Right cardiac atrium (tissue), 5 donors: ENCODE results near the gene DCN. TPM values are rescaled to one million over a fixed set of nuclear protein-coding genes. Genes with fewer than 3 reads are reported as not detected.
"Not testable (repeated sequence)": the region's sequence is repeated elsewhere in the genome, so short reads cannot be mapped to it uniquely, and the experiment has no call there.

ENCODE experiments used
- ATAC-seq, 2 donors: fragments of 200-7000 bp; cut with Tn5 transposase; one replicate each; pipeline versions ENCODE4 v1.8.0 to v1.9.1; 2020; ENCODE audit warnings: moderate library complexity in 2 of 2, mild to moderate bottlenecking in 1 of 2
- DNase-seq, 3 donors: peaks; one replicate each; pipeline ENCODE4 v3.0.0-alpha.2; 2020
- H3K27ac ChIP-seq: one replicate; pipeline ENCODE4 v1.5.1; 2013; ENCODE audit warnings: mild to moderate bottlenecking, low read length, control low read depth, moderate library complexity
- H3K27me3 ChIP-seq: one replicate; pipeline ENCODE4 v1.6.1; 2013; ENCODE audit not compliant: control insufficient read depth, insufficient read depth
- H3K4me1 ChIP-seq: one replicate; pipeline ENCODE4 v1.6.1; 2013; ENCODE audit warnings: low read length; ENCODE audit not compliant: control insufficient read depth, insufficient read depth
- H3K4me3 ChIP-seq: one replicate; pipeline ENCODE4 v1.5.1; 2013; ENCODE audit warnings: low read length, control low read depth
- H3K9me3 ChIP-seq: one replicate; pipeline ENCODE4 v1.6.1; 2013; ENCODE audit warnings: low read length; ENCODE audit not compliant: control insufficient read depth
- WGBS: extraction: QIAGEN DNeasy Blood & Tissue Kit; methylation state at CpG from one replicate; pipeline ENCODE4 v1.1.7; 2013; 5-methylcytosine and 5-hydroxymethylcytosine counted together
- intact Hi-C, 4 donors: fragments of 100-400 bp; cut with DNase I; formaldehyde crosslinking; loops; one replicate each; pipeline versions ENCODE4 v1.11.0 to v1.14.0; 2022 to 2023
- polyA plus RNA-seq: library from polyadenylated mRNA; stranded (reverse); fragments of 200-250 nt; gene quantifications from one replicate; pipeline ENCODE4 v1.2.3, GENCODE V29; 2013
- total RNA-seq, 4 donors: library from RNA; stranded (reverse); fragmentation: NEBNext Ultra II Directional; extraction: Animal tissue kit (Norgen Biotek cat#: 25700); gene quantifications; one replicate each; pipeline ENCODE4 v1.2.1, GENCODE V29; 2021
- donor health status: healthy with polysubstance abuse.
- donor health status: DM: no; HTN: yes; CAD: no.
- donor health status: DM: no; HTN: no; CAD: no.
- donor health status: DM: no; HTN: yes; CAD: no; lungs with severe emphysema.
- donor health status: DM: yes; HTN: yes; CAD: no.

DCN gene
- total and polyA plus RNA-seq, 5 donors: 764 to 1,790 (median 1,441) TPM

- H3K4me3 ChIP-seq: no peak overlapping the region
- H3K27ac ChIP-seq: no peak overlapping the region
- intact Hi-C loops: no loop called here
- DNase-seq (no peak), ATAC-seq (no peak)
- no peaks in the 10 kb centered on the region for H3K9me3 ChIP-seq
- 47% methylated on average over 1 of the region's 1 CpG for WGBS
- H3K4me1 ChIP-seq: no peaks in the 10 kb centered on the region
- H3K27me3 ChIP-seq: no peaks in the 10 kb centered on the region
Observed at GRCh38 chr12:91211866-91212265, 29.2 kb upstream of the DCN start.

- no peaks in the 10 kb centered on the region for H3K4me1 ChIP-seq
- intact Hi-C loops: no loop called here
- WGBS: 73% methylated on average over 2 of the region's 2 CpGs
- no peak overlapping the region for H3K4me3 ChIP-seq
- ATAC-seq: no peak
- H3K9me3 ChIP-seq: no peaks in the 10 kb centered on the region
- no peak for DNase-seq
- H3K27ac ChIP-seq: no peak overlapping the region
- H3K27me3 ChIP-seq: no peaks in the 10 kb centered on the region
Observed at GRCh38 chr12:91210618-91211017, 28.0 kb upstream of the DCN start.

GRCh38 chr12:91210144-91210543 lies 27.5 kb upstream of the DCN start:
- Histone ChIP-seq H3K4me3 (no peak overlapping the region), H3K27me3 (no peaks in the 10 kb centered on the region), H3K27ac (no peak overlapping the region), H3K9me3 (no peaks in the 10 kb centered on the region), H3K4me1 (no peaks in the 10 kb centered on the region)
- DNase-seq: no peak
- no peak for ATAC-seq
- intact Hi-C loops: no loop called here

GRCh38 chr12:91207301-91207700 lies 24.7 kb upstream of the DCN start:
- H3K9me3 ChIP-seq, H3K4me3 ChIP-seq, DNase-seq, H3K4me1 ChIP-seq, H3K27me3 ChIP-seq, H3K27ac ChIP-seq, intact Hi-C loops, ATAC-seq: not testable (repeated sequence)

- intact Hi-C loops: no loop called here
- Histone ChIP-seq H3K4me3 (no peak overlapping the region), H3K4me1 (no peaks in the 10 kb centered on the region), H3K27ac (no peak overlapping the region), H3K9me3 (no peaks in the 10 kb centered on the region), H3K27me3 (no peaks in the 10 kb centered on the region)
- DNase-seq (no peak), ATAC-seq (no peak)
- WGBS: 64% methylated on average over 1 of the region's 1 CpG
Observed at GRCh38 chr12:91205811-91206210, 23.2 kb upstream of the DCN start.

GRCh38 chr12:91204421-91204820 lies 21.8 kb upstream of the DCN start:
- H3K9me3 ChIP-seq: no peaks in the 10 kb centered on the region
- no peak overlapping the region for H3K4me3 ChIP-seq
- no peaks in the 10 kb centered on the region for H3K27me3 ChIP-seq
- H3K27ac ChIP-seq: no peak overlapping the region
- WGBS: 87% methylated on average over 4 of the region's 4 CpGs
- H3K4me1 ChIP-seq: no peaks in the 10 kb centered on the region
- DNase-seq (no peak), ATAC-seq (no peak)
- intact Hi-C loops: no loop called here

- H3K4me1 ChIP-seq: no peaks in the 10 kb centered on the region
- intact Hi-C loops: no loop called here
- no peak for DNase-seq
- 68% methylated on average over 3 of the region's 3 CpGs for WGBS
- H3K27me3 ChIP-seq: no peaks in the 10 kb centered on the region
- H3K27ac ChIP-seq: no peak overlapping the region
- H3K4me3 ChIP-seq: no peak overlapping the region
- no peaks in the 10 kb centered on the region for H3K9me3 ChIP-seq
- ATAC-seq: no peak
Observed at GRCh38 chr12:91203610-91204009, 21.0 kb upstream of the DCN start.

GRCh38 chr12:91202390-91202789 lies 19.8 kb upstream of the DCN start:
- intact Hi-C loops: no loop called here
- H3K4me3 ChIP-seq: no peak overlapping the region
- H3K4me1 ChIP-seq: no peaks in the 10 kb centered on the region
- DNase-seq: no peak
- no peak for ATAC-seq
- no peaks in the 10 kb centered on the region for H3K27me3 ChIP-seq
- 97% methylated on average over 1 of the region's 1 CpG for WGBS
- no peaks in the 10 kb centered on the region for H3K9me3 ChIP-seq
- no peak overlapping the region for H3K27ac ChIP-seq

GRCh38 chr12:91196436-91196835 lies 13.8 kb upstream of the DCN start:
- H3K9me3 ChIP-seq: no peaks in the 10 kb centered on the region
- ATAC-seq: no peak
- no peaks in the 10 kb centered on the region for H3K27me3 ChIP-seq
- H3K4me3 ChIP-seq: no peak overlapping the region
- intact Hi-C loops: no loop called here
- WGBS: 96% methylated on average over 1 of the region's 1 CpG
- no peaks in the 10 kb centered on the region for H3K4me1 ChIP-seq
- DNase-seq: no peak
- no peak overlapping the region for H3K27ac ChIP-seq

GRCh38 chr12:91194500-91194899 lies 11.9 kb upstream of the DCN start:
- no peaks in the 10 kb centered on the region for H3K27me3 ChIP-seq
- H3K9me3 ChIP-seq: no peaks in the 10 kb centered on the region
- intact Hi-C loops: no loop called here
- 61% methylated on average over 2 of the region's 2 CpGs for WGBS
- no peak overlapping the region for H3K27ac ChIP-seq
- no peaks in the 10 kb centered on the region for H3K4me1 ChIP-seq
- ATAC-seq (no peak), DNase-seq (no peak)
- no peak overlapping the region for H3K4me3 ChIP-seq

- ATAC-seq (no peak), DNase-seq (no peak)
- intact Hi-C loops: no loop called here
- H3K27ac ChIP-seq: no peak overlapping the region
- H3K27me3 ChIP-seq: no peaks in the 10 kb centered on the region
- 63% methylated on average over 2 of the region's 2 CpGs for WGBS
- H3K9me3 ChIP-seq: no peaks in the 10 kb centered on the region
- no peak overlapping the region for H3K4me3 ChIP-seq
- no peaks in the 10 kb centered on the region for H3K4me1 ChIP-seq
Observed at GRCh38 chr12:91191513-91192111, 9.0 kb upstream of the DCN start.

- ATAC-seq (no peak), DNase-seq (no peak)
- Histone ChIP-seq H3K4me3 (no peak overlapping the region), H3K27me3 (no peaks in the 10 kb centered on the region), H3K9me3 (no peaks in the 10 kb centered on the region), H3K27ac (no peak overlapping the region), H3K4me1 (no peaks in the 10 kb centered on the region)
- intact Hi-C loops: loop anchor here in 1 of 4 donors (10.0 kb wide), 1 partner anchor 55 kb away; no protein-coding TSS in a partner anchor
- WGBS: 57% methylated on average over 3 of the region's 3 CpGs
Observed at GRCh38 chr12:91189516-91189915, 6.9 kb upstream of the DCN start.
